NCI-H1694 (cell line): ENCODE measurements around the gene PRKAG2.

Experiments
- DNase-seq: peaks from one replicate; lab custom pipeline; 2025; lab: John Stamatoyannopoulos, UW

Gene PRKAG2

GRCh38 chr7:151648429-151648828 is 228.5 kb downstream of the PRKAG2 start:
- no peak for DNase-seq

GRCh38 chr7:151647874-151648273 is 229.0 kb downstream of the PRKAG2 start:
- no peak for DNase-seq

- DNase-seq, result no peak
Observed at GRCh38 chr7:151647006-151647405, 229.9 kb downstream of the PRKAG2 start.

- DNase-seq, result no peak
Observed at GRCh38 chr7:151645311-151645710, 231.6 kb downstream of the PRKAG2 start.

- no peak for DNase-seq
Observed at GRCh38 chr7:151644554-151644953, 232.4 kb downstream of the PRKAG2 start.

GRCh38 chr7:151642746-151643145 is 234.2 kb downstream of the PRKAG2 start:
- DNase-seq, result no peak

GRCh38 chr7:151641587-151641986 is 235.3 kb downstream of the PRKAG2 start:
- DNase-seq, result no peak

- DNase-seq, result no peak
Observed at GRCh38 chr7:151637781-151638261, 239.1 kb downstream of the PRKAG2 start.

GRCh38 chr7:151634643-151635042 is 242.3 kb downstream of the PRKAG2 start:
- DNase-seq, result no peak

- no peak for DNase-seq
Observed at GRCh38 chr7:151633516-151633812, 243.5 kb downstream of the PRKAG2 start.

GRCh38 chr7:151632750-151633515 is 244.0 kb downstream of the PRKAG2 start:
- no peak for DNase-seq

GRCh38 chr7:151631953-151632749 is 244.8 kb downstream of the PRKAG2 start:
- DNase-seq, result no peak

GRCh38 chr7:151631570-151631952 is 245.4 kb downstream of the PRKAG2 start:
- no peak for DNase-seq

- DNase-seq, result peak; percentile 15
Observed at GRCh38 chr7:151630851-151631569, 245.9 kb downstream of the PRKAG2 start.

- no peak for DNase-seq
Observed at GRCh38 chr7:151630358-151630757, 246.6 kb downstream of the PRKAG2 start.

- no peak for DNase-seq
Observed at GRCh38 chr7:151629713-151630272, 247.1 kb downstream of the PRKAG2 start.

GRCh38 chr7:151628846-151629604 is 247.9 kb downstream of the PRKAG2 start:
- no peak for DNase-seq

GRCh38 chr7:151626422-151627115 is 250.3 kb downstream of the PRKAG2 start:
- no peak for DNase-seq

GRCh38 chr7:151625606-151626005 is 251.3 kb downstream of the PRKAG2 start:
- no peak for DNase-seq

- DNase-seq, result no peak
Observed at GRCh38 chr7:151624246-151624928, 252.5 kb downstream of the PRKAG2 start.
